Prostate gland (tissue), 2 donors: ENCODE data around the gene KCNK2.

Experiments
- CTCF ChIP-seq, 4 experiments: fragments of 200-600 bp in 2 of 4; fragments of 450-650 bp in 2 of 4; sonication (generic) in 2 of 4; IDR thresholded peaks; 1 replicate in 3 of 4; 2 replicates in 1 of 4; pipeline ENCODE4 v1.5.1; 2016 to 2019; ENCODE audit warnings: antibody characterized with exemption in 4 of 4, mild to moderate bottlenecking in 2 of 4, moderate library complexity in 2 of 4
- POLR2A ChIP-seq: fragments of 450-650 bp; IDR thresholded peaks from one replicate; pipeline ENCODE4 v1.6.1; 2016; ENCODE audit warnings: antibody characterized with exemption, mild to moderate bottlenecking
- POLR2AphosphoS5 ChIP-seq: sonication (generic); formaldehyde crosslinking; IDR thresholded peaks from one replicate; pipeline ENCODE4 v1.6.1; 2017; ENCODE audit warnings: antibody characterized with exemption

GRCh38 chr1:215200121-215200520, 117.6 kb downstream of the KCNK2 start:
- TF ChIP-seq CTCF (IDR thresholded peaks at IDR 0.05): no peak
- no peak for TF ChIP-seq POLR2A
- TF ChIP-seq POLR2AphosphoS5: no peak
